Right ventricle myocardium inferior (tissue), 1 donor: Measurements from ENCODE around the gene FOXK2. TPM values are rescaled to one million over a fixed set of nuclear protein-coding genes. Genes with fewer than 3 reads are reported as not detected.

Source experiments
- ATAC-seq: fragments of 200-7000 bp; cut with Tn5 transposase; one replicate; pipeline ENCODE4 v1.9.1; 2020; ENCODE audit warnings: mild to moderate bottlenecking, moderate library complexity
- DNase-seq: peaks from one replicate; pipeline ENCODE4 v3.0.0; 2021; ENCODE audit errors: missing footprints
- intact Hi-C: fragments of 100-400 bp; cut with DNase I; formaldehyde crosslinking; loops from one replicate; pipeline ENCODE4 v1.11.0; 2022
- long read RNA-seq: library from polyadenylated mRNA; unstranded; transcript quantifications from one replicate; pipeline ENCODE4 v2.0.0, GENCODE V29; 2021
- total RNA-seq: library from RNA; stranded (reverse); fragmentation: NEBNext Ultra II Directional; extraction: Animal tissue kit (Norgen Biotek cat#: 25700); gene quantifications from one replicate; pipeline ENCODE4 v1.2.1, GENCODE V29; 2021
- donor health status: DM: no; HTN: yes; CAD: no; lungs with severe emphysema.

FOXK2 gene
- 39.4 TPM for total RNA-seq
- long read RNA-seq, full-length matches to known transcripts: 19 of 28 reads
- long read RNA-seq, partial matches to known transcripts: 7 of 28 reads
- long read RNA-seq, other reads (novel, unspliced or antisense): 2 of 28 reads

- DNase-seq: peak; percentile 95
- intact Hi-C loops: loop anchor here (1.0 to 5.0 kb wide), 2 partner anchors 22 to 33 kb away; no protein-coding TSS in a partner anchor
- peak; percentile 99 for ATAC-seq
Measured at GRCh38 chr17:82518826-82519810, at the start of gene FOXK2. Gene FOXK2 (plus strand): TSS chr17:82519732. CDS start chr17:82519889, 157 bp downstream.

- ATAC-seq (no peak), DNase-seq (no peak)
- intact Hi-C loops: no loop called here
Measured at GRCh38 chr17:82470065-82470464, 49.5 kb upstream of the FOXK2 start.

GRCh38 chr17:82474223-82475010 is 45.1 kb upstream of the FOXK2 start:
- ATAC-seq (no peak), DNase-seq (no peak)
- intact Hi-C loops: no loop called here

- intact Hi-C loops: no loop called here
- ATAC-seq: no peak
- DNase-seq: no peak
Measured at GRCh38 chr17:82475458-82475857, 44.1 kb upstream of the FOXK2 start.

- intact Hi-C loops: no loop called here
- ATAC-seq (no peak), DNase-seq (no peak)
Measured at GRCh38 chr17:82477934-82478333, 41.6 kb upstream of the FOXK2 start.

- ATAC-seq (no peak), DNase-seq (no peak)
- intact Hi-C loops: no loop called here
Measured at GRCh38 chr17:82479602-82480001, 39.9 kb upstream of the FOXK2 start.

GRCh38 chr17:82480318-82480717 is 39.2 kb upstream of the FOXK2 start:
- no peak for DNase-seq
- ATAC-seq: no peak
- intact Hi-C loops: no loop called here

GRCh38 chr17:82483204-82483660 is 36.3 kb upstream of the FOXK2 start:
- DNase-seq (no peak), ATAC-seq (no peak)
- intact Hi-C loops: no loop called here

GRCh38 chr17:82483836-82484235 is 35.7 kb upstream of the FOXK2 start:
- no peak for DNase-seq
- peak; percentile 29 for ATAC-seq
- intact Hi-C loops: no loop called here

GRCh38 chr17:82486231-82487094 is 33.1 kb upstream of the FOXK2 start:
- no peak for DNase-seq
- ATAC-seq: no peak
- intact Hi-C loops: no loop called here

GRCh38 chr17:82487910-82488309 is 31.6 kb upstream of the FOXK2 start:
- DNase-seq (no peak), ATAC-seq (peak; percentile 65)
- intact Hi-C loops: no loop called here

- peak; percentile 82 for DNase-seq
- intact Hi-C loops: no loop called here
- peak; percentile 94 for ATAC-seq
Measured at GRCh38 chr17:82489117-82489516, 30.4 kb upstream of the FOXK2 start.

- intact Hi-C loops: no loop called here
- ATAC-seq (no peak), DNase-seq (no peak)
Measured at GRCh38 chr17:82489851-82490511, 29.6 kb upstream of the FOXK2 start.

- ATAC-seq: no peak
- intact Hi-C loops: no loop called here
- DNase-seq: no peak
Measured at GRCh38 chr17:82490512-82491195, 28.9 kb upstream of the FOXK2 start.

- intact Hi-C loops: no loop called here
- ATAC-seq: no peak
Measured at GRCh38 chr17:82491196-82491530, 28.4 kb upstream of the FOXK2 start.

GRCh38 chr17:82491533-82491932 is 28.0 kb upstream of the FOXK2 start:
- intact Hi-C loops: no loop called here
- DNase-seq: no peak

More at GRCh38 chr17:82491196-82491530, 28.4 kb upstream of the FOXK2 start:
- DNase-seq: no peak

GRCh38 chr17:82492643-82493225 is 26.8 kb upstream of the FOXK2 start:
- ATAC-seq (no peak), DNase-seq (no peak)
- intact Hi-C loops: no loop called here

More at GRCh38 chr17:82491533-82491932, 28.0 kb upstream of the FOXK2 start:
- no peak for ATAC-seq
